Activated T-helper 9 cell treated with anti-CD3 and anti-CD28 coated beads, Interleukin-2, amount 50 U/mL, for 16 hours (primary cell): ENCODE results near the gene ATP10A.

ENCODE experiments used
- DNase-seq: peaks from one replicate; pipeline ENCODE4 v3.0.0-alpha.2; 2020; ENCODE audit warnings: low read depth

Gene ATP10A

GRCh38 chr15:25737218-25737643, 125.9 kb downstream of the ATP10A start:
- no peak for DNase-seq

- no peak for DNase-seq
These were observed 126.7 kb downstream of the ATP10A start for GRCh38 chr15:25736461-25736860.

GRCh38 chr15:25735550-25736384, 127.4 kb downstream of the ATP10A start:
- no peak for DNase-seq

- no peak for DNase-seq
These were observed 128.3 kb downstream of the ATP10A start for GRCh38 chr15:25734680-25735355.

- DNase-seq, result no peak
These were observed 129.1 kb downstream of the ATP10A start for GRCh38 chr15:25733856-25734679.

GRCh38 chr15:25733036-25733855, 129.9 kb downstream of the ATP10A start:
- DNase-seq, result no peak

GRCh38 chr15:25732191-25732590, 130.9 kb downstream of the ATP10A start:
- no peak for DNase-seq

GRCh38 chr15:25731411-25731810, 131.7 kb downstream of the ATP10A start:
- no peak for DNase-seq

GRCh38 chr15:25730918-25731317, 132.2 kb downstream of the ATP10A start:
- DNase-seq, result no peak

GRCh38 chr15:25728816-25729215, 134.3 kb downstream of the ATP10A start:
- no peak for DNase-seq

GRCh38 chr15:25727867-25728600, 135.1 kb downstream of the ATP10A start:
- DNase-seq, result no peak

- DNase-seq, result no peak
These were observed 136.0 kb downstream of the ATP10A start for GRCh38 chr15:25727116-25727515.

- DNase-seq, result no peak
These were observed 137.4 kb downstream of the ATP10A start for GRCh38 chr15:25725758-25726157.

- no peak for DNase-seq
These were observed 138.2 kb downstream of the ATP10A start for GRCh38 chr15:25724899-25725298.

GRCh38 chr15:25721605-25721955, 141.5 kb downstream of the ATP10A start:
- DNase-seq, result no peak

GRCh38 chr15:25719101-25719985, 143.8 kb downstream of the ATP10A start:
- no peak for DNase-seq

- no peak for DNase-seq
These were observed 144.5 kb downstream of the ATP10A start for GRCh38 chr15:25718597-25718996.

GRCh38 chr15:25718169-25718536, 145.0 kb downstream of the ATP10A start:
- no peak for DNase-seq

GRCh38 chr15:25717457-25718168, 145.5 kb downstream of the ATP10A start:
- no peak for DNase-seq

- DNase-seq, result no peak
These were observed 146.0 kb downstream of the ATP10A start for GRCh38 chr15:25717127-25717456.
